Stomach (tissue), 4 donors: ENCODE measurements around the gene CDK9.

ENCODE experiments used
- CTCF ChIP-seq, 7 experiments: fragments of 450-650 bp in 4 of 7; fragments of 200-600 bp in 3 of 7; sonication (generic) in 3 of 7; IDR thresholded peaks; one replicate each; pipeline ENCODE4 v1.5.1; 2016 to 2019; ENCODE audit warnings: antibody characterized with exemption in 7 of 7, control low read depth in 2 of 7, mild to moderate bottlenecking in 1 of 7
- POLR2A ChIP-seq, 4 donors: fragments of 450-650 bp; IDR thresholded peaks; one replicate each; pipeline ENCODE4 v1.6.1; 2016; ENCODE audit warnings: antibody characterized with exemption in 4 of 4, control low read depth in 2 of 4, mild to moderate bottlenecking in 1 of 4, moderate library complexity in 1 of 4
- POLR2AphosphoS5 ChIP-seq, 3 donors: sonication (generic); formaldehyde crosslinking; IDR thresholded peaks; one replicate each; pipeline ENCODE4 v1.6.1; 2016; ENCODE audit warnings: antibody characterized with exemption in 3 of 3

DNA sequence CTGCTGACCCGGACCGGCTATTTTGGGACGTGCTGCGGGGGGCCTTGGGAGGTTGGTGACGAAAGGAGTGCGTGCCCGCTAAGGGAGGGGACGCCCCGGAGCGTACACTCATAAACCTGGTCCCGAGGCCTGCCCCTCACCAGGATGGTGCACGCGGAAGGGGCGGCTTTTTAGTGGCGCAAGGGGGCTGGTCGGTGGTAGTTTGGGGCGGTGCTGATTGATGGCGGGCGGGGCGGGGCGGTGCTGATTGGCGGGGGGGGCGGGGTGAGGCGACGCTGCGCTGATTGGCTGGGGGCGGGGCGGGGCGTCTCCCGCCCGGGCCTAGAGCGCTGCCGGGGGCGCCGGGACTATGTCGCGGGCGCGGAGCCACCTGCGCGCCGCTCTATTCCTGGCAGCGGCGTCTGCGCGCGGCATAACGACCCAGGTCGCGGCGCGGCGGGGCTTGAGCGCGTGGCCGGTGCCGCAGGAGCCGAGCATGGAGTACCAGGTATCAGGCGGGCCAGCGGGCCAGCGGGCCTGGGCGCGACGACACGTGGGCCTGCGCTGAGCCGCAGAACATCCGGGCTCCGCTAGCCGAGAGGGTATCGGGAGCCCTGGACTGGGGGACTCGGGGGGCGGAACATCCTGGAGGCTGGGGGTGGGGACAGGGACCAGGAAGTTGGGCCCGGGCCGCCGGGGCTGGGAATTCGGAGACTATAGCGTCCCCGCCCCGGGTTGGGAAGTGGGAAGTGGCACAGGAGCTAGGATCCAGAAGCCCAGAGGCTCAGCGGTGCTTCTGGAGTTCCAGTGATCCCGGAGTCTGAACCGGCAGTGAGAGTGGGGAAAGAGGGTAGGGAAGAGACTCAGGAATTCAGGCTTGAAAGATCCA lies 17.0 kb downstream of the CDK9 start, which contains the start of gene FPGS:
- TF ChIP-seq POLR2A (IDR thresholded peaks at IDR 0.05), result peak in 1 of 4 donors; percentile 48
- TF ChIP-seq CTCF (IDR thresholded peaks at IDR 0.05), result no peak
- TF ChIP-seq POLR2AphosphoS5 (IDR thresholded peaks at IDR 0.05), result peak; percentile 4 to 75 (median 63)
